Esophagus muscularis mucosa (tissue), 4 donors: Measurements from ENCODE around the gene GAS2L2. TPM values are rescaled to one million over a fixed set of nuclear protein-coding genes. Genes with fewer than 3 reads are reported as not detected.
A peak's percentile ranks its signal among the peaks of the same experiment; 100 is the strongest.

Experiments used
- DNase-seq: peaks from one replicate; pipeline ENCODE4 v3.0.0-alpha.2; 2017; ENCODE audit errors: extremely low spot score
- H3K27ac ChIP-seq, 4 donors: fragments of 200-600 bp; sonication (generic); replicated peaks in 1 of 4; 1 replicate in 3 of 4; 2 replicates in 1 of 4; pipeline ENCODE4 v1.5.1; 2016 to 2019; ENCODE audit warnings: mild to moderate bottlenecking in 1 of 4
- H3K27me3 ChIP-seq, 4 donors: fragments of 200-600 bp; sonication (generic); one replicate each; pipeline versions ENCODE4 v1.5.1 to v1.6.0; 2016 to 2019
- H3K36me3 ChIP-seq, 4 donors: fragments of 200-600 bp; sonication (generic); one replicate each; pipeline ENCODE4 v1.5.1; 2016 to 2019
- H3K4me1 ChIP-seq, 4 donors: fragments of 200-600 bp; sonication (generic); one replicate each; pipeline ENCODE4 v1.5.1; 2016 to 2019
- H3K4me3 ChIP-seq, 4 donors: fragments of 200-600 bp; sonication (generic); 1 replicate in 2 of 4; 2 replicates in 2 of 4; pipeline ENCODE4 v1.5.1; 2016 to 2019; ENCODE audit warnings: mild to moderate bottlenecking in 4 of 4, moderate library complexity in 1 of 4
- H3K9me3 ChIP-seq, 4 donors: fragments of 200-600 bp; sonication (generic); 1 replicate in 3 of 4; 2 replicates in 1 of 4; pipeline ENCODE4 v1.5.1; 2016 to 2019
- EP300 ChIP-seq: sonication (generic); formaldehyde crosslinking; IDR thresholded peaks from one replicate; pipeline ENCODE4 v1.6.1; 2017; ENCODE audit warnings: antibody characterized with exemption
- POLR2A ChIP-seq: fragments of 450-650 bp; IDR thresholded peaks from one replicate; pipeline ENCODE4 v1.6.1; 2017; ENCODE audit warnings: antibody characterized with exemption, moderate library complexity, mild to moderate bottlenecking, low read depth
- POLR2AphosphoS5 ChIP-seq, 2 donors: sonication (generic); formaldehyde crosslinking; IDR thresholded peaks; one replicate each; pipeline ENCODE4 v1.6.1; 2017; ENCODE audit warnings: antibody characterized with exemption in 2 of 2
- WGBS: methylation state at CpG from one replicate; pipeline ENCODE4 v1.1.5; 2018; 5-methylcytosine and 5-hydroxymethylcytosine counted together
- intact Hi-C: fragments of 100-400 bp; cut with DNase I; formaldehyde crosslinking; loops from one replicate; pipeline ENCODE4 v1.15.1; 2023
- total RNA-seq, 4 donors: library from RNA; depleted of rRNA; stranded (reverse); fragments of >200 nt; gene quantifications; one replicate each; pipeline versions ENCODE4 v1.1.0 to v1.2.1, GENCODE V29; 2016
- TF ChIP-seq, protein P1 (sequence below), 3 experiments: fragments of 200-600 bp in 2 of 3; fragments of 450-650 bp in 1 of 3; sonication (generic) in 2 of 3; IDR thresholded peaks; one replicate each; pipeline ENCODE4 v1.5.1; 2017 to 2019; ENCODE audit warnings: antibody characterized with exemption in 3 of 3, mild to moderate bottlenecking in 2 of 3, moderate library complexity in 1 of 3

The GAS2L2 gene
- total RNA-seq, 4 donors from 2014 or later = 0.42 to 0.80 (median 0.48) TPM

DNA sequence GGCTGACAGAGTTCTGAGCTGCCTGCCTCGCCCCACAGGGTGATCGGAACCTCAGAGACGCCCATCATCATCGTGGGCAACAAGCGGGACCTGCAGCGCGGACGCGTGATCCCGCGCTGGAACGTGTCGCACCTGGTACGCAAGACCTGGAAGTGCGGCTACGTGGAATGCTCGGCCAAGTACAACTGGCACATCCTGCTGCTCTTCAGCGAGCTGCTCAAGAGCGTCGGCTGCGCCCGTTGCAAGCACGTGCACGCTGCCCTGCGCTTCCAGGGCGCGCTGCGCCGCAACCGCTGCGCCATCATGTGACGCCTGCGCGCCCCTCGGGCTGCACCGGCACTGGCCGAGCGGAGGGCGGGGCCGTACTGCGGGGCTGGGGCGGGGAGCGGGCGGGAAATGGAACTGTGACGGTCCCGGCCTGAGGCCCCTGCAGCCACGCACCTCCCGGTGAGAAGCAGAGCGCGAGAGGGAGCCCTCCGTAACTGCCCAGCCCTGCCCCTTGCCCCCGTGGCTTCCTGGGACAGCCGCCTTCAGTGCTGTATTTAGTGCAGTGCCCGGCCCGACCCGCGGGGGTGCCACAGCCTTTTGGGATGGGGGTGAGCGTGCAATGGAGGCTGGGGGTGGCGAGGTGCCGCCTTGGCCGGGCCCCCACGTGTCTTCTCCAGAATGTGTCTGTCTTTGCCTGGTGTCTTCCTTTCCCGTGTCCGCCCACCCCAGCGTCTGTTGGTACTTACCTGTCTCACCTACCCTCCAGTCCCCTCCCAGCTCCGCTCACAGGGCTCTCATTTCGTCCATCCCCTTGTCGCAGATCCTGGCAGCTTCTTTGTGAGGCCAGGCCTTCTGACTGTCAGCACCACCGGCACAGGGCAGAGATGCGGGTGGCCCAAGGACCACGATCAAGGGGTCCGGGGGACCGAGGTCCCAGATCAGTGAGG, 11.8 kb downstream of the GAS2L2 start:
- H3K27ac ChIP-seq = no peak overlapping the region
- H3K27me3 ChIP-seq = peaks cover 3 to 67% (median 28%) of the 10 kb centered on the region in 4 donors
- no peaks in the 10 kb centered on the region for H3K36me3 ChIP-seq
- intact Hi-C loops = no loop called here
- peaks cover 7 to 13% (median 12%) of the 10 kb centered on the region in 4 donors for H3K4me1 ChIP-seq
- TF ChIP-seq, protein P1, sequence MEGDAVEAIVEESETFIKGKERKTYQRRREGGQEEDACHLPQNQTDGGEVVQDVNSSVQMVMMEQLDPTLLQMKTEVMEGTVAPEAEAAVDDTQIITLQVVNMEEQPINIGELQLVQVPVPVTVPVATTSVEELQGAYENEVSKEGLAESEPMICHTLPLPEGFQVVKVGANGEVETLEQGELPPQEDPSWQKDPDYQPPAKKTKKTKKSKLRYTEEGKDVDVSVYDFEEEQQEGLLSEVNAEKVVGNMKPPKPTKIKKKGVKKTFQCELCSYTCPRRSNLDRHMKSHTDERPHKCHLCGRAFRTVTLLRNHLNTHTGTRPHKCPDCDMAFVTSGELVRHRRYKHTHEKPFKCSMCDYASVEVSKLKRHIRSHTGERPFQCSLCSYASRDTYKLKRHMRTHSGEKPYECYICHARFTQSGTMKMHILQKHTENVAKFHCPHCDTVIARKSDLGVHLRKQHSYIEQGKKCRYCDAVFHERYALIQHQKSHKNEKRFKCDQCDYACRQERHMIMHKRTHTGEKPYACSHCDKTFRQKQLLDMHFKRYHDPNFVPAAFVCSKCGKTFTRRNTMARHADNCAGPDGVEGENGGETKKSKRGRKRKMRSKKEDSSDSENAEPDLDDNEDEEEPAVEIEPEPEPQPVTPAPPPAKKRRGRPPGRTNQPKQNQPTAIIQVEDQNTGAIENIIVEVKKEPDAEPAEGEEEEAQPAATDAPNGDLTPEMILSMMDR (IDR thresholded peaks at IDR 0.05) = peak in 1 of 3 experiments; percentile 5
- TF ChIP-seq POLR2A (no peak), EP300 (no peak), POLR2AphosphoS5 (IDR thresholded peaks at IDR 0.05) (no peak)
- no peaks in the 10 kb centered on the region for H3K9me3 ChIP-seq
- DNase-seq = no peak
- 15% methylated on average over 40 of the region's 73 CpGs for WGBS
- peak overlapping the region; percentile 19 to 34 (median 25) for H3K4me3 ChIP-seq

DNA sequence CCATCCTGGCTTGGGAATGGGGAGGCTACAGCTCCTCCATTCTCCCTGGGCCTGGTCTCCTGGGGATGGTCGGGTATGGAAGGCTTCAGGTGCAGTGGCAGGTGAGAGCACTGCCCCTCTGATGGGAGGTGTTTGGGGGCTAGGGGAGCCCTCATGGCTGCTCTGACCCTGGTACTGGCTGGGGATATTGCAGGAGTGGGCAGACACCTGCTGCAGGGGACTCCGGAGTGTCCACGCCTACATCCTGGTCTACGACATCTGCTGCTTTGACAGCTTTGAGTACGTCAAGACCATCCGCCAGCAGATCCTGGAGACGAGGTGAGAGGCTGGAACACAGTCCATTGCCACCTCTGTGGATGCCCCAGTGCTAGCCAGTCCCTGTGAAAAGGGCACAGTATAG, 12.8 kb downstream of the GAS2L2 start:
- WGBS = 100% methylated on average over 1 of the region's 7 CpGs
- Histone ChIP-seq H3K36me3 (no peaks in the 10 kb centered on the region), H3K9me3 (no peaks in the 10 kb centered on the region), H3K27ac (no peak overlapping the region), H3K27me3 (peaks cover 3 to 57% (median 28%) of the 10 kb centered on the region in 4 donors), H3K4me3 (no peak overlapping the region), H3K4me1 (peaks cover 7 to 16% (median 12%) of the 10 kb centered on the region in 4 donors)
- no peak for DNase-seq
- TF ChIP-seq POLR2A (no peak), POLR2AphosphoS5 (IDR thresholded peaks at IDR 0.05) (no peak), EP300 (no peak)
- TF ChIP-seq, protein P1 (IDR thresholded peaks at IDR 0.05) = no peak
- intact Hi-C loops = no loop called here

DNA sequence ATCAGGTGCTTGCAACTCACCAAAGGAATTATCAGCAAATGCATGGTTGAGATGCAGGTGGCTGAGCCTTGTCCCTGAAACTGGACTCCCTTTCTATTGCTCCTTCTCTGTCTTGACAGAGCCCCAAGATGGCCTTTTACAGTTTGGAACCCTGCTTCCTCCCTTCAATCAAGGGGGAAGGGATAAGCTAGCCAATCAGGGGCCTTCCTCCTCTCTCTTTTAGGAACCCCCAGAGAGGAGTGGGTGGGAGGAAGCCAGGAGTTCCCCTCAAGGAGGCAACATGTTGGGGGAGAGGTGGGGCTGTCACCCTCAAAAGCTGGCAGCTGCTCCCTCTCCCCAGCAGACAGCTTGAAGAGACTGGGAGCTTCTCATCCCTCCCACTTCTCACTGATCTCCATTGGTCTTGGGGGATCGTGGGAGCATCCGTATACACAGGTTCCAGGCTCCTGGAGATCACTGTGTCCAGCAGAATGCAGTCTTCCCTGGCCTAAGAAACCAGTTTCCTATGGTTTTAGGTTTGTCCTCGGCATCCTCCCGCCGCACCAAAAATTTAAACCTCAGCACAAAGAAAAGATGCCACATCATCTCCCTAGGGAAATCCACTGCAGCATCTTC, 14.4 kb downstream of the GAS2L2 start:
- TF ChIP-seq POLR2A (no peak), EP300 (no peak)
- Histone ChIP-seq H3K27ac (no peak overlapping the region), H3K27me3 (peaks cover 3 to 41% (median 21%) of the 10 kb centered on the region in 4 donors), H3K4me1 (peaks cover 7 to 17% (median 12%) of the 10 kb centered on the region in 4 donors), H3K9me3 (no peaks in the 10 kb centered on the region), H3K4me3 (no peak overlapping the region), H3K36me3 (no peaks in the 10 kb centered on the region)
- no peak for DNase-seq
- WGBS = 91% methylated on average over 5 of the region's 5 CpGs
- intact Hi-C loops = no loop called here

DNA sequence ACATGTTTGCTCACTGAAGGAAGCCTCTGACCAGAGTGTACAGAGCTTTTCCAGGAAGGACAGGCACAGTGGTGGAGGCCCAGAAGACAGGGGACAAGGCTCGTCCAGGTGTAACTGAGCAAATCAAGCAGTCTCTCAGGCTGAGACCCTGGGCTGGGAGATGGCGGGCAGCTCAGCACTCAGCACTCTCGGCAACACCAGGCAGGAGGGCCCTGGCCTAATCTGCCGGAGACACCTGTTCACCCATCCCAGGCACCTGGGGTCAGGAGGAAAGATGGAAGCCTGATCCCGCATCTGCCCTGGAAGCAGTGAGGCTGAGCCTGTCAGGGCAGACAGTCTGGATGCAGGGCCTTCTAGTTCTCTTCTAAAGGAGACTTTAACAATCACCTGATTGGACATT, 16.8 kb downstream of the GAS2L2 start:
- Histone ChIP-seq H3K4me3 (no peak overlapping the region), H3K9me3 (no peaks in the 10 kb centered on the region), H3K27me3 (peaks cover 0 to 17% (median 5%) of the 10 kb centered on the region in 4 donors), H3K27ac (no peak overlapping the region), H3K36me3 (no peaks in the 10 kb centered on the region), H3K4me1 (peaks cover 5 to 30% (median 21%) of the 10 kb centered on the region in 4 donors)
- TF ChIP-seq EP300 (no peak), POLR2A (no peak), POLR2AphosphoS5 (IDR thresholded peaks at IDR 0.05) (no peak)
- TF ChIP-seq, protein P1 (IDR thresholded peaks at IDR 0.05) = no peak
- DNase-seq = no peak
- 91% methylated on average over 5 of the region's 5 CpGs for WGBS
- intact Hi-C loops = no loop called here
